ENCODE measurements around the gene TMEM89.

DNA sequence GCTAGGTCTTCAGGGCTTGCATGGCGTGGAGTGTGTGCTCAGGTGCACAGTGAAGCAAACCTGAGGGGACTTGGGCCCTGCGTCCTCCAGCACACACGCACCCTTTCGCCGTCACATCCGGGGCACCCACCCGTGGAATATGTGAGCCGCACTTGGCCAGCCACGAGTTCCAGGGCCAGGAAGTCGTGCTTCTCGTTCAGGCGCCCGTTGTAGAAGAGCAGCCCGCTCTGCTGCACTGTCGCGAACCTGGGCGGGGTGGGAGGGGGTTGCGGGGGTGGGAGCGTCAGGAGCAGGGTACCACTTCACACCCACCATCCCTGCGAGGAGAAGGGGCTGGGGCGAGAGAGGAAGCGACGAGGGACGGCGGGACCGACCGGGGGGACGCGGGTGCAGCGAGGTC lies 34.0 kb upstream of the TMEM89 start:
- TF ChIP-seq, protein P1, sequence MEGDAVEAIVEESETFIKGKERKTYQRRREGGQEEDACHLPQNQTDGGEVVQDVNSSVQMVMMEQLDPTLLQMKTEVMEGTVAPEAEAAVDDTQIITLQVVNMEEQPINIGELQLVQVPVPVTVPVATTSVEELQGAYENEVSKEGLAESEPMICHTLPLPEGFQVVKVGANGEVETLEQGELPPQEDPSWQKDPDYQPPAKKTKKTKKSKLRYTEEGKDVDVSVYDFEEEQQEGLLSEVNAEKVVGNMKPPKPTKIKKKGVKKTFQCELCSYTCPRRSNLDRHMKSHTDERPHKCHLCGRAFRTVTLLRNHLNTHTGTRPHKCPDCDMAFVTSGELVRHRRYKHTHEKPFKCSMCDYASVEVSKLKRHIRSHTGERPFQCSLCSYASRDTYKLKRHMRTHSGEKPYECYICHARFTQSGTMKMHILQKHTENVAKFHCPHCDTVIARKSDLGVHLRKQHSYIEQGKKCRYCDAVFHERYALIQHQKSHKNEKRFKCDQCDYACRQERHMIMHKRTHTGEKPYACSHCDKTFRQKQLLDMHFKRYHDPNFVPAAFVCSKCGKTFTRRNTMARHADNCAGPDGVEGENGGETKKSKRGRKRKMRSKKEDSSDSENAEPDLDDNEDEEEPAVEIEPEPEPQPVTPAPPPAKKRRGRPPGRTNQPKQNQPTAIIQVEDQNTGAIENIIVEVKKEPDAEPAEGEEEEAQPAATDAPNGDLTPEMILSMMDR (IDR thresholded peaks at IDR 0.05) = no peak
- TF ChIP-seq POLR2AphosphoS5 (IDR thresholded peaks at IDR 0.05) (no peak), POLR2A (IDR thresholded peaks at IDR 0.05) (no peak)
